Stimulated activated CD4-positive, alpha-beta T cell treated with anti-CD3 and anti-CD28 coated beads, Interleukin-4, amount 100 ng/mL, for 48 hours (primary cell): ENCODE results near the gene PCNT.
"Not testable (repeated sequence)": the region's sequence is repeated elsewhere in the genome, so short reads cannot be mapped to it uniquely, and the experiment has no call there.

Source experiments
- DNase-seq, 2 donors: peaks; one replicate each; pipeline ENCODE4 v3.0.0-alpha.2; 2020; ENCODE audit warnings: low read depth in 2 of 2

PCNT gene

GRCh38 chr21:46361176-46361575, 37.2 kb downstream of the PCNT start:
- no peak for DNase-seq

DNA sequence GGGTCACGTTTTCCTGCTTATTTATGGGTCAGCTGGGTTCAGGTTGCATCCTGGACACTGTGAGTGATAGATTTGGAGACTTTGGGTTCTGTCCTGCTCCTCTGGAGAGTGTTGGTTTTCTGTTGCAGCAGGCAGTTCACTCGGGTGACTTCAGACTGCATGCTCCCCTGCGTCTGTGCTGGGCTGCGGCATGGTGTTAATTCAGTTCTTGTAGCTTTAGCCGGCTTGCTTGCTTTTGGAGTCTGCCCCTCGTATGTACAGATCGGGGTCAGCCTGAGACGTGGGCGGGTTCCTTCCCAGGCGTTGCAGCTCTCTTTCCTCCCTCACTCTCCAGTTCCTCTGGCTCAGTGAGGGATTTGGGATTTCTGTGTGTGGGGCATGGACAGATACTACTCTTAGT, 38.0 kb downstream of the PCNT start:
- no peak for DNase-seq

GRCh38 chr21:46362946-46363345, 39.0 kb downstream of the PCNT start:
- no peak for DNase-seq

DNA sequence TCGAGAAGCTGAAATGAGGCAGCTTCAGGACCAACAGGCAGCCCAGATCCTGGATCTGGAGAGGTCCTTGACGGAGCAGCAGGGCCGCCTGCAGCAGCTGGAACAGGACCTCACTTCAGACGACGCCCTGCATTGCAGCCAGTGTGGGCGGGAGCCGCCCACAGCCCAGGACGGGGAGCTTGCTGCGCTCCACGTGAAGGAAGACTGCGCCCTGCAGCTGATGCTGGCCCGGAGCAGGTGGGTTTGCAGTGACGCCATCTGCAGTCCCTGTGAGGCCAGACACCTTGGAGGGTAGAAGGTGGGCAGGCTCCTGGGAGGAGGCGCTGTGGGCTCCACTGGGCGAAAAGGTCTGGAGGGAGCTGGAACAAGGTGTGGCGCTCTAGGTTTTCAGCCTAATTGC, 39.7 kb downstream of the PCNT start:
- no peak for DNase-seq

- no peak for DNase-seq
These were observed 42.1 kb downstream of the PCNT start for GRCh38 chr21:46366091-46366490.

DNA sequence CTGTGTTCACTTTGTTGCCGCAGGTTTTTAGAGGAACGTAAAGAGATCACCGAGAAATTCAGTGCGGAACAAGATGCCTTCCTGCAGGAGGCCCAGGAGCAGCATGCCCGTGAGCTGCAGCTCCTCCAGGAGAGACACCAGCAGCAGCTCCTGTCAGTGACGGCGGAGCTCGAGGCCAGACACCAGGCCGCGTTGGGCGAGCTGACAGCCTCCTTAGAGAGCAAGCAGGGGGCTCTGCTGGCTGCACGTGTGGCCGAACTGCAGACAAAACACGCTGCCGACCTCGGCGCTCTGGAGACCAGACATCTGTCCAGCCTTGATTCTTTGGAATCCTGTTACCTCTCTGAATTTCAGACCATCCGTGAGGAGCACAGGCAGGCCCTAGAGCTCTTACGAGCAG, 42.6 kb downstream of the PCNT start:
- DNase-seq, result no peak

- no peak for DNase-seq
These were observed 43.0 kb downstream of the PCNT start for GRCh38 chr21:46366966-46367365.

GRCh38 chr21:46368533-46369285, 44.8 kb downstream of the PCNT start:
- peak; percentile 7 to 8 for DNase-seq

GRCh38 chr21:46369520-46370235, 45.7 kb downstream of the PCNT start:
- no peak for DNase-seq

DNA sequence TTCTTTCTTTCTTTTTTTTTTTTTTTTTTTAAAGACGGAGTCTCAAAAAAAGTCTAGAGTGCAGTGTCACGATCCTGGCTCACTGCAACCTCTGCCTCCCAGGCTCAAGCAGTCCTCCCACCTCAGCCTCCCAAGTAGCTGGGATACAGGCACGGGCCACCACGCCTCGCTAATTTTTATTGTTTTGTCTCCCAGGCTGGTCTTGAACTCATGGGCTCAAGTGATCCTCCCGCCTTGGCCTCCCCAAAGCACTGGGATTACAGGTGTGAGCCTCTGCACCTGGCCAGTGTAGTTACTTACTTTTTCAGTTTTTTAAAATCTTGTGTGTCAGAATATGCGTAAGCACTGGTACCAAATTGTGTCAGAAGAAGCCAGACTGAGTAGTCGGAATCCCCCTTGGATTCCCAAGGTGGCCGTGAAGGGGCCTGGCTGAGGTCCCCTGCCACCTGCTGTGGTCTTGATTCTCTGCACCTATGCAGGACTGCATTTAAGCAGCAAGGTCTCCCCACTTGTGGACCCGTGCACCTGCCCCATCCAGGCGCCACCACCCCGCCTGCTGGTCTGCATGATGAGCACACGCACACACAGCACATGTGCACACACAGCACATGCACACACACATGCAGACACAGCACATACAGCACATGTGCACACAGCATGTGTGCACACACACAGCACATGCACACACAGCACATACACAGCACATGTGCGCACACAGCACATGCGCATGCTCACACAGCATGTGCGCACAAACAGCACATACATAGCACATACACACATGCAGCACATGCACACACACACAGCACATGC, 47.5 kb downstream of the PCNT start:
- no peak for DNase-seq

- no peak for DNase-seq
These were observed 48.1 kb downstream of the PCNT start for GRCh38 chr21:46372014-46372485.

DNA sequence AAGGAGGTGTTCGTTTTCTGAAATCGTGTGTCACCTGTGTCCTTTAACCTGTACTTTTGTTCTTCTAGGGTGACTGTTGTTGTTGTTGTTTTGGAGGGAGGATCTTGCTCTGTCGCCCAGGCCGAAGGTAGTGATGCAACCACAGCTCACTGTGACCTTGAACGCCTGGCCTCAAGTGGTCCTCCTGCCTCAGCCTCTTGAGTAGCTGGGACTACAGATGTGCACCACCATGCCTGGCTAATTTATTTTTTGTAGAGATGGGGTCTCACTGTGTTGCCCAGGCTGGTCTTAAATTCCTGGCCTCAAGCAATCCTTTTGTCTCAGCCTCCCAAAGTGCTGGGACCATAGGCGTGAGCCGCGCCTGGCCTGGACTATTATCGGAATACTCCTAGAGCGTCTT, 49.0 kb downstream of the PCNT start:
- DNase-seq, result not testable (repeated sequence)

- no peak for DNase-seq
These were observed 50.9 kb downstream of the PCNT start for GRCh38 chr21:46374761-46375389.

- DNase-seq, result no peak
These were observed 51.7 kb downstream of the PCNT start for GRCh38 chr21:46375560-46376230.

- no peak for DNase-seq
These were observed 52.3 kb downstream of the PCNT start for GRCh38 chr21:46376231-46376628.

- no peak for DNase-seq
These were observed 53.0 kb downstream of the PCNT start for GRCh38 chr21:46376856-46377453.

GRCh38 chr21:46377789-46378188, 53.8 kb downstream of the PCNT start:
- no peak for DNase-seq

DNA sequence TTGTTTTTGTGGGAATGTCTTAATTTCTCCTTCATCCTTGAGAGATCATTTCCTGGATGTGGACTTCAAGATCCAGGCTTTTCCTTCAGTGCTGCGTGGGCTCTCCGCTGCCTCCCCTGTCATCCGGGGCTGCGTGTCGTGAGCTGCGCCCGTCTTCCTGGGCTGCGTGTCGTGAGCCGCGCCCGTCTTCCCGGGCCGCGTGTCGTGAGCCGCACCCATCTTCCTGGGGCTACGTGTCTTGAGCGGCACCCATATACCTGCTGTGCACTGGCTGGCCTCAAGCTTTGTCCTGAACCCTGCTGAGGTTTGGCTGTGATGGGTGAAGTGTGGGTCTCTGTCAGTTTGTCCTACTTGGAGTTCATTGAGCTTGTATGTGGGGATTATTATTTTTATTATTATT, 55.1 kb downstream of the PCNT start:
- no peak for DNase-seq

DNA sequence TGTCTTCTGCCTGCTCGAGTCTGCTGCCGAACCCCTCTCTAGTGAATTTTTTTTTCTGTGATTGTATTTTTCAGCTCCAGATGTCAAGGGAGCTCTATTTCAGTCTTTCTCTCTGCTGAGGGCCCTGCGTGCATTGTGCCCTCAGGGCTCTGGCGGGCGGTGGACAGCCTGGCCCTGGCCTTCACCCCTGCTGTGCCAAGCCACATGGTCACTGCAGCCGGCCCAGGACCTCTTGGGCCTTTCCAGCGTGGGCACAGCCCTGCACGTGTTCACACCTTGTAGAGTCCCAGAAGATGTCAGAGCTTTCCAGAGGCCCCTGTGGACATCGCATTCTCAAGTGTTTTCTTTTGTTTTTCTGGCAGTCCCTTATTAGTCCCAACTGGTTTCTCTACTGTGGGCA, 55.7 kb downstream of the PCNT start:
- no peak for DNase-seq

DNA sequence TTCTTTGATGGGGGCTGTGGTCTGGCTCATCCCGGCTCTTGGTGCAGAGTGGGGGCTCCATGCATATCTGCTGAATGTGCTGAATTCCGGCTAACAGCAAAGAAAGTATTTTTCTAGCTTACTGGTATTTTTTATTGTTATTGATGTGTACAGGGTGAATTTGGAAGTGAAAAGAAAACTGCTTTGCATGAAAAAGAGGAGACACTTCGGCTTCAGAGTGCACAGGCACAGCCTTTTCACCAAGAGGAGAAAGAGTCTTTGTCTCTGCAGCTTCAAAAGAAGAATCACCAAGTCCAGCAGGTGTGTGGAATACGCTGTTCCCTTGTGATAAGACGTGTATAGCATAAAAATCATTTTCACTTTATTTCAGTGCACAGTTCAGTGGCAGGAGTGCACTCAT, 57.6 kb downstream of the PCNT start:
- DNase-seq, result no peak

GRCh38 chr21:46384556-46384955, 60.6 kb downstream of the PCNT start:
- DNase-seq, result no peak
